PC-3 (cell line): ENCODE measurements around the gene HLA-A.

ENCODE experiments used
- EZH2 ChIP-seq: fragments of 300-600 bp; sonication (generic); IDR thresholded peaks from one replicate; pipeline ENCODE4 v1.6.1; 2017; ENCODE audit warnings: antibody characterized with exemption, mild to moderate bottlenecking, low read length; ENCODE audit not compliant: unreplicated experiment
- EZH2phosphoT487 ChIP-seq: fragments of 300-600 bp; sonication (generic); IDR thresholded peaks from 2 replicates; pipeline ENCODE4 v1.6.1; 2018; ENCODE audit warnings: mild to moderate bottlenecking, antibody characterized with exemption, low read length, borderline replicate concordance
- TF ChIP-seq, protein P1 (sequence below): fragments of 300-600 bp; sonication (generic); conservative IDR thresholded peaks from 2 replicates; pipeline ENCODE4 v1.5.1; 2017; ENCODE audit warnings: antibody characterized with exemption, low read depth, mild to moderate bottlenecking, low read length

- no peak for TF ChIP-seq EZH2phosphoT487
- TF ChIP-seq, protein P1, sequence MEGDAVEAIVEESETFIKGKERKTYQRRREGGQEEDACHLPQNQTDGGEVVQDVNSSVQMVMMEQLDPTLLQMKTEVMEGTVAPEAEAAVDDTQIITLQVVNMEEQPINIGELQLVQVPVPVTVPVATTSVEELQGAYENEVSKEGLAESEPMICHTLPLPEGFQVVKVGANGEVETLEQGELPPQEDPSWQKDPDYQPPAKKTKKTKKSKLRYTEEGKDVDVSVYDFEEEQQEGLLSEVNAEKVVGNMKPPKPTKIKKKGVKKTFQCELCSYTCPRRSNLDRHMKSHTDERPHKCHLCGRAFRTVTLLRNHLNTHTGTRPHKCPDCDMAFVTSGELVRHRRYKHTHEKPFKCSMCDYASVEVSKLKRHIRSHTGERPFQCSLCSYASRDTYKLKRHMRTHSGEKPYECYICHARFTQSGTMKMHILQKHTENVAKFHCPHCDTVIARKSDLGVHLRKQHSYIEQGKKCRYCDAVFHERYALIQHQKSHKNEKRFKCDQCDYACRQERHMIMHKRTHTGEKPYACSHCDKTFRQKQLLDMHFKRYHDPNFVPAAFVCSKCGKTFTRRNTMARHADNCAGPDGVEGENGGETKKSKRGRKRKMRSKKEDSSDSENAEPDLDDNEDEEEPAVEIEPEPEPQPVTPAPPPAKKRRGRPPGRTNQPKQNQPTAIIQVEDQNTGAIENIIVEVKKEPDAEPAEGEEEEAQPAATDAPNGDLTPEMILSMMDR, result no peak
- TF ChIP-seq EZH2, result no peak
Observed at GRCh38 chr6:29980511-29980910, 38.2 kb downstream of the HLA-A start.
